RWPE1 (cell line): ENCODE results near the gene KCTD15.

ENCODE experiments used
- CTCF ChIA-PET: fragments of 350-600 bp; sonication (Branson Sonifier 250); formaldehyde crosslinking; extraction: SDS; loops from one replicate; lab custom pipeline; 2021; lab: Yijun Ruan, JAX
- POLR2A ChIA-PET: fragments of 400-600 bp; formaldehyde crosslinking; extraction: SDS; loops from one replicate; lab custom pipeline; 2020; ENCODE audit warnings: antibody characterized with exemption; ENCODE audit not compliant: low non-redundant PET; lab: Yijun Ruan, JAX
- DNase-seq: peaks from one replicate; pipeline ENCODE4 v3.0.0; 2012; ENCODE audit warnings: low spot score
- H3K27ac ChIP-seq: fragments of 450-650 bp; 2 replicates; pipeline ENCODE4 v1.5.1; 2017
- TF ChIP-seq, protein P1 (sequence below): fragments of 450-650 bp; conservative IDR thresholded peaks from 2 replicates; pipeline ENCODE4 v1.5.1; 2017; ENCODE audit warnings: low read depth, mild to moderate bottlenecking

The KCTD15 gene

GRCh38 chr19:33780251-33780650, 16.4 kb upstream of the KCTD15 start:
- DNase-seq: no peak

GRCh38 chr19:33780746-33781145, 15.9 kb upstream of the KCTD15 start:
- POLR2A ChIA-PET: no interaction called here
- DNase-seq: no peak
- CTCF ChIA-PET: no interaction called here
- no peak overlapping the region for H3K27ac ChIP-seq
- TF ChIP-seq, protein P1, sequence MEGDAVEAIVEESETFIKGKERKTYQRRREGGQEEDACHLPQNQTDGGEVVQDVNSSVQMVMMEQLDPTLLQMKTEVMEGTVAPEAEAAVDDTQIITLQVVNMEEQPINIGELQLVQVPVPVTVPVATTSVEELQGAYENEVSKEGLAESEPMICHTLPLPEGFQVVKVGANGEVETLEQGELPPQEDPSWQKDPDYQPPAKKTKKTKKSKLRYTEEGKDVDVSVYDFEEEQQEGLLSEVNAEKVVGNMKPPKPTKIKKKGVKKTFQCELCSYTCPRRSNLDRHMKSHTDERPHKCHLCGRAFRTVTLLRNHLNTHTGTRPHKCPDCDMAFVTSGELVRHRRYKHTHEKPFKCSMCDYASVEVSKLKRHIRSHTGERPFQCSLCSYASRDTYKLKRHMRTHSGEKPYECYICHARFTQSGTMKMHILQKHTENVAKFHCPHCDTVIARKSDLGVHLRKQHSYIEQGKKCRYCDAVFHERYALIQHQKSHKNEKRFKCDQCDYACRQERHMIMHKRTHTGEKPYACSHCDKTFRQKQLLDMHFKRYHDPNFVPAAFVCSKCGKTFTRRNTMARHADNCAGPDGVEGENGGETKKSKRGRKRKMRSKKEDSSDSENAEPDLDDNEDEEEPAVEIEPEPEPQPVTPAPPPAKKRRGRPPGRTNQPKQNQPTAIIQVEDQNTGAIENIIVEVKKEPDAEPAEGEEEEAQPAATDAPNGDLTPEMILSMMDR: no peak

More at GRCh38 chr19:33780251-33780650, 16.4 kb upstream of the KCTD15 start:
- POLR2A ChIA-PET: no interaction called here
- CTCF ChIA-PET: interaction anchor here (0.6 to 0.7 kb wide), 3 partner anchors 9 to 316 kb away, joined by 3 to 7 read pairs (median 3); no protein-coding TSS in a partner anchor
- TF ChIP-seq, protein P1: no peak
- H3K27ac ChIP-seq: no peak overlapping the region

DNA sequence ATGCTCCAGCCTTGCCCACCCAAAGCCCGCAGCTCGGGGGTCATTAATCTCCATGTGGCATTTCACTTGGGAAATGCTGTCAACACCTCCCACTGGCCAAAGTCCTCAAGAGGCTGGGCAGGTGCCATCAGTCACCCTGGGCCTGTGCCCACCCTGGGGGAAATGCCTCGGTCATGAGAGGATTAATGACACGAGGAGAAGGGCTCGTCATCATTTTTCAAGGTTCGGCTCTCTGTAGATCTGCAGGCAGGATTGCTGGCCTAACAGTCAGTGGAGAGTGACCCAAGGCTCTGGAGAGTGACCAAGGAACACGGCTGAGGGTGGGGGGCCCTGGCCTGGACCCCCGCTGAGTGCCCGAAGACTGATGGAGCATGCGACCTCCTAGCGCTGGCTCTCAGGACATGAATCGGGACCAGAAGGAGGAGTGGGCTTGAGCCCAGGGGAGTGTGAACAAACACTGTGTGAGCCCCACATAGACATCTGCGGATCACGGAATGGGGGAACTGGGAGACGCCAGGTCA, 15.2 kb upstream of the KCTD15 start:
- DNase-seq: no peak
- CTCF ChIA-PET: no interaction called here

GRCh38 chr19:33781996-33782395, 14.7 kb upstream of the KCTD15 start:
- no peak overlapping the region for H3K27ac ChIP-seq
- TF ChIP-seq, protein P1: no peak
- CTCF ChIA-PET: no interaction called here
- POLR2A ChIA-PET: no interaction called here
- DNase-seq: no peak

More for the DNA sequence above, 15.2 kb upstream of the KCTD15 start:
- POLR2A ChIA-PET: no interaction called here
- TF ChIP-seq, protein P1: no peak
- H3K27ac ChIP-seq: no peak overlapping the region

GRCh38 chr19:33784432-33784831, 12.2 kb upstream of the KCTD15 start:
- no peak overlapping the region for H3K27ac ChIP-seq
- TF ChIP-seq, protein P1: no peak
- CTCF ChIA-PET: interaction anchor here (0.7 kb wide), 3 partner anchors 10 to 927 kb away, joined by 3 to 4 read pairs (median 4); no protein-coding TSS in a partner anchor
- DNase-seq: no peak
- POLR2A ChIA-PET: no interaction called here

- DNase-seq: no peak
- ChIA-PET POLR2A (no interaction called here), CTCF (interaction anchor here (0.6 to 1.0 kb wide), 3 partner anchors 218 to 540 kb away, joined by 3 to 4 read pairs (median 3); no protein-coding TSS in a partner anchor)
These were observed 10.9 kb upstream of the KCTD15 start for GRCh38 chr19:33785795-33786194.

More at GRCh38 chr19:33785795-33786194, 10.9 kb upstream of the KCTD15 start:
- TF ChIP-seq, protein P1: no peak
- no peak overlapping the region for H3K27ac ChIP-seq
